ENCODE data around the gene BTAF1.

Gene BTAF1

DNA sequence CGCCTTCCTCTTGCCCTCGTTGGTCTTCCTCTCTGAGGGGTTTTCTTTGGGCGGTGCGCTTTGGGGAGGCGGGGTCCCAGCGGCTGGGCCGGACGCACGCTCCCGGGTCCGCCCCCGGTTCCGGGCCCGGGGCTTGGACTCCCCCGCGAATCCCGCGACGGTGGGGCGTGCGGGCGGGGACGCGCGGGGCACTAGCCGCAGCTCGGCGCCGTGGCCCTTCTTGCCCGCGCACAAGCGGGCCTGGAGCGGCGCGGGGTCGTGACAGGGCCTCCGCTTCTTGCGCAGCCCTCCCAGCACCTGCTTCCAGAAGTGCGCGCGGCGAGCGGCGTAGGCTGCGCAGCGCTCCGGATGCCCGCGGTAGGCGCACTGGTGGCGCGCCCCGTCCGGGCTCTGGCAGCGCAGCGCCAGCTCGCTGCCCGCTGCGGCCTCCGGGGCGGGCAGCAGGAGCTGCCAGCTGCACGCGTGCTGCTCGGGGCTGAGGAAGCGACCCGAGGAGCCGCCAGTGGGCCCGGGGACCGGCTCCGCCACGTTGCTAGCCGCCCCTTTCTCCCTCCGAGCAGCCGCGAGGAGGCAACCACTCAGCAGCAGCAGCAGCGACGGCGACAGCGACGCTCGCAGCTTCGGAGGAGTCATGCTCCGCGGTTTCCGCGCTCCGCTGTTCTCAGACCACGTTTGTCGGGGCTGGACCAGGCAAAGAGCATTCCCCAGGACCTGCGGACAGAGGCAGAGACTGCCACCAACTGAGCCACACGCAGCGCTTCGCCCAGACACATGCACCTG is 15.0 kb upstream of the BTAF1 start:
- DNase-seq (ENCODE audit: low read depth): peak; percentile 57

DNA sequence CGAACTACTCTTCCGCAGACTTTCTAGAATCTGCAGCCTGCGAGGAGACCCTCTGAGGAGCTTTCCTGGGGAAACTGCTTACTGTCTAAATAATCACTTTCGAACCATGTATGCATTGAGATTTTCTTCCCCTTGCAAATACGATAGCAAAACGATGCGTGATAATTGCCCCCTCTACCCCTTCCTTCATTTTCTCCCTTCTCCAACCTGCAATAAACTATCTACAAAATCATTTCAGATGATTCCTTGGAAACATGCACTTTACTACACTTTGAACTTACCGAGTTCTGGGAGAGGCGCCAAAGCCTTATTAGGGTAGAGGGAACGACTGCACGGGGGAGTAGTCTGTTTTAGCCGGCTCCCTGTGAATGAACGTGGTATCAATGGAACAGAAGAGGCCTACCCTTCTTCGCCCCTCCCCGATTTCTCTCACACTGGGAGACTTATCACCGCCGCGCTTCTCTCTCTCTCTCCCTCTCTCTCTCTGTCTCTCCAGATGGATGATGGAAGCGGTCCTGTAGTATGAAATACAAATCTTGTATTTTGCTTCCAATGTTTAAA is 14.4 kb upstream of the BTAF1 start, which contains the start of gene FGFBP3:
TSS of gene FGFBP3 (minus strand) at position 370 of the 561 bp plus-strand sequence. CDS start 517 bp downstream, outside the sequence.
- peak; percentile 41 for DNase-seq (ENCODE audit: low read depth)

GRCh38 chr10:91910467-91910866 is 13.1 kb upstream of the BTAF1 start:
- no peak for DNase-seq (ENCODE audit: low read depth)

DNA sequence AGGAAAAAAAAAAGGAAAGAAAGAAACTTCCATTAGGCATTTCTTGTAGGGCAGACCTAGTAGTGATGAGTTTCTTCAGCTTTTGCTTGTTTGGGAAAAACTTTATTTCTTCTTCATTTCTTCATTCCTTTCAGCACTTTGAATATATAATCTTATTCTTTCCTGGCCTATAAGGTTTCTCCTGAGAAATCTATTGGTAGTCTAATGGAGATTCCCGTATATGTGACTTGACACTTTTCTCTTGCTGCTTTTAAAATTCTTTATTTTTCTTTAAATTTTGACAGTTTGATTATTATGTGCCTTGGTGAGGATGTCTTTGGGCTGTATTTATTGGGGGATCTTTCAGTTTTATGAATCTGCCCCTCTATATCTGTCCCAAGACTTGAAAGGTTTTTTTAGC is 3.9 kb upstream of the BTAF1 start:
- no peak for DNase-seq (ENCODE audit: low read depth)

DNA sequence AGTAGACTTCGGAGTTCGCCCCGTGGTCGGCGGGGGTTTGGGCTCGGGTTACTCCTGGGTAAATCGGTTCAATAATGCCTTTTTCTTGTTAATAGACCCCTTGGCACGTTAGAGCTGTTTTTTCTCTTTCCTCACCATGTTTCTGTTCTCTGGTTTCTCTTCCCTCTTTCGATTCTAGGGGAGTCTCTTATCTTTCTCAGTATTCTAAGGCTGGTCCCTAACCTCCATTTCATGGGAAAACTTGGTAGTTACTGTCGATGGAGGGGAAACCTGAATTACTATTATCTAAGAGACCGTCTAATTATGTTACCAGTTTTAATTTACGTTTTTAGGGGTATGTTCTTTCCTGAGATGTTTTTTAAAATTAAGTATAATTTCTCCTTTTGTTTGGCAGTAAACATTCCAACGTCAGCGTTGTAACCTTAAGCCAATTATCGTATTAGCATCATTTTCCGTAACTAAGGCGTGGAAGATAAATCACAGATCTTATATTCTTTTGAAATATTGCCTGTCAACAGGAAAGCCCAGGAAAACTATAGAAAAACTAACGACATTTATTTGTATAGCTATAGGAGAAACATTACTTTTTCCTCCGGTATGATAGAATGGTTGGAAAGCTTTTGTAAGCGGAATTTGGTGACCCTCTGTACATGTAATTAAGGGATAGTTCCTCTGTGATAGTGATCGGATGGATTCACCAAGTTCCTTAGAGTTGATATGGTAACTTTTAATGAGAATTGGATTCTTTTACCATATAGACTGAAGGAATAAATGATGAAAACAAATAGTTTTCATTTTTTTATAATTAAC is 847 bp downstream of the BTAF1 start:
- peak; percentile 30 for DNase-seq (ENCODE audit: low read depth)

GRCh38 chr10:91925022-91925320 is 1.4 kb downstream of the BTAF1 start:
- DNase-seq (ENCODE audit: low read depth): no peak

GRCh38 chr10:91930939-91931338 is 7.4 kb downstream of the BTAF1 start:
- DNase-seq (ENCODE audit: low read depth): peak; percentile 41

DNA sequence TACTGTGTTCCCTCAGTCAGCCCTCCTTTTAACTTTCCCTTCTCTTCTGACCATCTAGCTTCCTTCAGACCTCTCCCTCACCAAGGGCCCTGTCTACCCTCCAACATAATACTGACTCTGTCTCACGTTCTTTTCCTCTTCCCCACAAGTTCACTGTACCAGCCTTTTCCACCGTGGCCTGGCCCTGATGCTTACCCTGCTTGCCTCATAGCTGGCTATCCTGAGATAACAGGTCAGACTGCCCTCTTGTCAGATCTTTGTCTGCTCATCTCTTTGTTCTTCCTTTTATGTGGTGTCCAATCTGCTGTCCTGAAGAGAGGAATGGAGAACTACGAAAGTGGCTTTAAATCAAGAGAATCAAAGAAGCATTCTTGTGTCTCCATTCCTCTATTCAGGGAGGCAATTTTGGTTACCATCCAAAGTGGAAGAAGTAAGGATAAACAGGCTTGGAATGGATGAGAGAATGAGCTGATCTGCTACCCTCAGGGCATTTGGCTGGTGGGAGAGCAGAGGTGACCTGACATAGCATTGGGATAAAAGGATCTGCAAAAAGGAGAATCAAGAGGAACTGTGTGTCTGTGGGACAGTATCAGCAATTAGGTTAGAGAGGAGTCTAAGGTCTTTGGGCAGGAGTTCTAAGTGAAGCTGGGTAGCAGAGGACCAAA is 8.1 kb downstream of the BTAF1 start:
- DNase-seq (ENCODE audit: low read depth): no peak

DNA sequence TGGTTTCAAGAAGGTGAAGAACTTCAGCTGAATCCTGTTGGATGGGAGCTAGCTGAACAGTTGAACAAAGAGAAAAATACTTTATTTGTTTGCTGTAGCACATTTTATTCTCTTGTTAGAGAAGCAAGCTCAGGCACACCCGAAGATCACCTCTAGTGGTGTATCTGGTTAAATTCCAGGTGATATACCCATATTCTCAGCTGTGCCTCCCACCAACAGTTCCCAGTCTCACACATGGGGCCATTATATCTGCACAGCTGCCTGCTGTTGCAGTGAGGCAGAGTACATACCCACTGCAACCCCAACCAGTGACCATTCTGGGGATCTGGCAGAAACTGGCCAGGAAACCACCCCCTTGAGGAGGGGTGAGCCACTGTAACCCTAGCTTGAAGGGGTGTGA is 9.2 kb downstream of the BTAF1 start:
- DNase-seq (ENCODE audit: low read depth): no peak

- DNase-seq (ENCODE audit: low read depth): no peak
These were observed 12.3 kb downstream of the BTAF1 start for GRCh38 chr10:91935886-91936285.

GRCh38 chr10:91939653-91940052 is 16.1 kb downstream of the BTAF1 start:
- DNase-seq (ENCODE audit: low read depth): no peak

DNA sequence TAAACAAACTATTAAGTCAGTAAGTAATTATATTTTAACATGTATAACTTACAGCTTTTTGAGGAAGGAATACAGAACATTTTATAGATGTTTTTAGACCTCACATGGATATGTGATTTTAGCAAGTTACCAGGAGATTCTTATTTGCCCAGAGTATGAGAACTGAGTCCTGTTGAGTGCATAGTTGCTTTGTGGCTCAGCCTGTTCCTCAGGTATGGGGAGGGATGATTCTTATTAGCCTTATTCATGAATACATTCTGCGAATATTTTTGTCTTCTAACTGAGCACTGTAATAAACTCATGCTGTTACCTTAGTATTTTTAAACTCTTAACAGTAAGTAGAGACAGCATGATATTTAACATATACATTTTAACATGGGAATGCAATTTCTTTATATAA is 17.9 kb downstream of the BTAF1 start:
- DNase-seq (ENCODE audit: low read depth): no peak

DNA sequence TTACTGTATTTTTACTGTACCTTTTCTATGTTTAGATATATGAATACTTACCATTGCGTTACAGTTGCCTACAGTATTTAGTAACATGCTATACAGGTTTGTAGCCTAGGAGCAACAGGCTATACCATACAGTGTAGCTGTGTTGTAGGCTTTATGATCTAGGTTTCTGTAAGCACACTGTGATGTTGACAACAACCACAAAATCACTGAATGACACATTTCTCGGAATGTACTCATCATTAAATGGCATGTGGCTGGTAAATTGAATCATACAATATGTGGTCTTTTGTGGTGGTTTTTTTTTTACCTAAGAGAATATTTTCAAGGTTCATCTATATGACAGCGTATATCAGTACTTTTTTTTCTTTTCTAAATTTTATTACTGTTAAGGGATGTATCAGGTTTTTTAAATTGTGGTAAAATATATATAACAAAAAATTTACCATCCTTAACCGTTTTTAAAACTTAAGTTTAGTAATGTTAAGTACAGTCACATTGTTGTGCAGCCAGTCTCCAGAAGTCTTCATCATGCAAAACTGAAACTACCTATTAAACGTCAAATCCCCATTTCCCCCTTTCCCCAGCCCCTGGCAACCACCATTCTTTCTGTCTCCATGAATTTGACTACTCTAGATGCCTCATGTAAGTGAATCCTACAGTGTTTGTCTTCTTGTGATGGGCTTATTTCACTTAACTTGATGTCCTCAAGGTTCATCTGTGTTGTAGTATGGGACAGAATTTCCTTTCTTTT is 21.5 kb downstream of the BTAF1 start:
- DNase-seq (ENCODE audit: low read depth): peak; percentile 63

DNA sequence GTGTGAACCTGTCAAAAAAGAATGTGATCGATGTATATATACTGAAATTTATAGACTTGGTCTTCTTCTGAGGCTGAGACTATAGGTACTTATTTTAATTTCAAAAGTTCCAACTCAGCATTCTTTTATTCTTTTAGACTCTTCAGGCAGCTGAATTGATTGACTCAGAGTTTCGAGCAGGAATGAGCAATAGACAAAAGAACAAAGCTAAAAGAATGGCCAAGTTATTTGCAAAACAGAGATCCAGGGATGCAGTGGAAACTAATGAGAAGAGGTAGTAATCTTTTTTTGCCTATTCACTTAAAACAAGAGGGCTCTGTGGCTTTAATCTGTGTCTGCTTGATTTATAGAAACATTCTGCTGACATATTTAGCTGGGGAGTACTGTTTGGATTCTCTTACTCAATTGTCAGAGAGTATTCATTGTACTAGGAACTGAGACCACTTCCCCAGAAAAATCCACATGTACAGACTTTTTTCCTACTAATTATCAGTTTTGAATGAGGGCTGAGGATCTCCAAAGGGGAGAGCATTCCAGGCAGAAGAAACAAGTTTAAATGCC is 30.1 kb downstream of the BTAF1 start:
- no peak for DNase-seq (ENCODE audit: low read depth)

DNA sequence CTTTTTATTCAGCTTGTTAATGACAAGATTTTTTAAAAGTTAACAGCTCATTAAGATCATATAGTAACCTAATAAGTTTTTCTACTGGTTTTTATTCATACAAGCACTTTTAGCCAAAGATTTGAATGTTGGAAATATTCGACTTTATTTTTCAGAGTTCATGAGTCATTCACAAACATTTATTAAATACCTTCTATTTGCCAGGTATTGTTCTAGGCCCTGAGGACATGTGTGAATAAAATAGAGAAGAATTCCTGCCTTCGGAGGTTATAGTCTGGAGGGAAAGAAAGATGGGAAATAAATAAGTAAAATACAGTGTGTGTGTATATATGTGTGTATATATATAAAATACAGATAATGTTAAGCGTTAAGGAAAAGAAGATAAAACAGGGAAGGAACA is 31.5 kb downstream of the BTAF1 start:
- DNase-seq (ENCODE audit: low read depth): no peak

- no peak for DNase-seq (ENCODE audit: low read depth)
These were observed 33.5 kb downstream of the BTAF1 start for GRCh38 chr10:91957091-91957490.

GRCh38 chr10:91969297-91969696 is 45.7 kb downstream of the BTAF1 start:
- DNase-seq (ENCODE audit: low read depth): no peak

DNA sequence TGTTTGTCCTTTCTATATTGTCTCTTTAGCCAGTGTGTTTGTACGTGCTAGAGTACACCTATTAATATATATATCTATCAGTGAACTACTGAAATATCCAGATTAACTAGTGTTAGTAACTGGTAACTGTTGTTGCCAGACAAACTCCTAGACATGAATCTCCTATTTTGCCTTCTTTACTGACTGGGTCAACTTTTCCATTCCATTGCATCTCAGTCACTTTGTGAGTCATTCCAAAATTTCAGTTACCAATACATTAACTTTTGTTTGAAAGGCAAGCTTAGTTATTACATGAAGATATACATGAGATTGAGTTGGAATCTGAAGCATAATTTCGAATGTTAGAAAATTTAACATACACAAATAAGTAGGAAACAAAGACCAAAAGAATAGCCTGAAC is 51.4 kb downstream of the BTAF1 start:
- DNase-seq (ENCODE audit: low read depth): peak; percentile 76

GRCh38 chr10:91975438-91975837 is 51.9 kb downstream of the BTAF1 start:
- no peak for DNase-seq (ENCODE audit: low read depth)

- DNase-seq (ENCODE audit: low read depth): no peak
These were observed 52.9 kb downstream of the BTAF1 start for GRCh38 chr10:91976317-91977051.

GRCh38 chr10:91977491-91977890 is 53.9 kb downstream of the BTAF1 start:
- no peak for DNase-seq (ENCODE audit: low read depth)

Measured in iris pigment epithelial cell (primary cell).